Endothelial cell of umbilical vein (primary cell): ENCODE data around the gene PLCG2. TPM values are rescaled to one million over a fixed set of nuclear protein-coding genes. Genes with fewer than 3 reads are reported as not detected.

ENCODE experiments used
- BruUV-seq: library from RNA; stranded (reverse); fragments of 400-500 nt; replicated peaks from 2 replicates; lab custom pipeline; 2021; lab: Mats Ljungman, UMichigan
- CTCF ChIA-PET: fragments of 300-600, 350-600 bp; sonication (Branson Sonifier 250); formaldehyde crosslinking; loops from one replicate; lab custom pipeline; 2021; ENCODE audit warnings: antibody characterized with exemption, inconsistent platforms; lab: Charles Lee
- POLR2A ChIA-PET: fragments of 300-600, 350-600 bp; sonication (Branson Sonifier 250); formaldehyde crosslinking; loops from one replicate; lab custom pipeline; 2021; ENCODE audit warnings: antibody characterized with exemption, inconsistent platforms; lab: Charles Lee
- DNase-seq: peaks from one replicate; pipeline ENCODE4 v3.0.0-alpha.2; 2011; ENCODE audit warnings: low read depth, low spot score
- FAIRE-seq: peaks from 2 replicates; lab custom pipeline; 2011; peaks lifted over from hg19 to GRCh38; lab: Jason Lieb, UNC
- H2AFZ ChIP-seq: 2 replicates; pipeline ENCODE4 v1.6.0; 2012; ENCODE audit warnings: low read depth, low read length, control low read depth, inconsistent platforms
- H3K27ac ChIP-seq: 2 replicates; pipeline ENCODE4 v1.5.1; 2011; ENCODE audit warnings: low read depth, mild to moderate bottlenecking, control low read depth, low read length, moderate library complexity; ENCODE audit not compliant: insufficient read depth
- H3K27me3 ChIP-seq, 2 experiments: 2 replicates each; pipeline versions ENCODE4 v1.6.0 to v1.6.1; 2011; ENCODE audit warnings: low read length in 2 of 2, mixed read lengths in 1 of 2; ENCODE audit not compliant: control insufficient read depth in 2 of 2, insufficient read depth in 2 of 2
- H3K36me3 ChIP-seq, 2 experiments: 2 replicates in 1 of 2; 3 replicates in 1 of 2; pipeline ENCODE4 v1.5.1; 2011; ENCODE audit warnings: low read length in 2 of 2, mild to moderate bottlenecking in 1 of 2, moderate library complexity in 1 of 2; ENCODE audit not compliant: control insufficient read depth in 2 of 2, insufficient read depth in 2 of 2; ENCODE audit errors: extremely low read depth in 1 of 2
- H3K4me1 ChIP-seq: 3 replicates; pipeline ENCODE4 v1.5.1; 2011; ENCODE audit warnings: mild to moderate bottlenecking, low read length; ENCODE audit not compliant: control insufficient read depth, insufficient read depth; ENCODE audit errors: extremely low read depth
- H3K4me2 ChIP-seq: 2 replicates; pipeline ENCODE4 v1.6.1; 2011; ENCODE audit warnings: low read length, control low read depth, mixed read lengths; ENCODE audit not compliant: insufficient read depth
- H3K4me3 ChIP-seq, 3 experiments: fragments of 200-600 bp in 1 of 3; sonication (generic), shearing (Covaris generic) in 1 of 3; replicated peaks in 1 of 3; 2 replicates each; pipeline ENCODE4 v1.5.1; 2011 to 2016; ENCODE audit warnings: control low read depth in 3 of 3, low read length in 3 of 3, mild to moderate bottlenecking in 2 of 3, inconsistent platforms in 1 of 3, low read depth in 1 of 3, moderate library complexity in 1 of 3; ENCODE audit not compliant: insufficient read depth in 1 of 3
- H3K79me2 ChIP-seq: 2 replicates; pipeline ENCODE4 v1.6.0; 2012; ENCODE audit warnings: low read length, inconsistent platforms; ENCODE audit not compliant: control insufficient read depth, insufficient read depth
- H3K9ac ChIP-seq: replicated peaks from 2 replicates; pipeline ENCODE3; 2011; ENCODE audit warnings: low read length, control low read depth; ENCODE audit not compliant: insufficient read depth; ENCODE audit errors: extremely low read depth
- H3K9me1 ChIP-seq: replicated peaks from 3 replicates; pipeline ENCODE4 v1.6.0; 2011; ENCODE audit warnings: mild to moderate bottlenecking, low read length; ENCODE audit not compliant: control insufficient read depth, insufficient read depth; ENCODE audit errors: extremely low read depth
- H3K9me3 ChIP-seq: replicated peaks from 2 replicates; pipeline ENCODE4 v1.5.1; 2012; ENCODE audit warnings: low read length, inconsistent platforms; ENCODE audit not compliant: control insufficient read depth, insufficient read depth
- H4K20me1 ChIP-seq: replicated peaks from 2 replicates; pipeline ENCODE3; 2011; ENCODE audit warnings: mild to moderate bottlenecking, low read length; ENCODE audit not compliant: control insufficient read depth, insufficient read depth; ENCODE audit errors: extremely low read depth
- FOS ChIP-seq: IDR thresholded peaks from 2 replicates; pipeline ENCODE4 v1.6.1; 2011; ENCODE audit warnings: mild to moderate bottlenecking, low read length, moderate library complexity, borderline replicate concordance; ENCODE audit not compliant: insufficient read depth
- dilution Hi-C: fragments of 300-500 bp; cut with MboI; formaldehyde crosslinking; loops from one replicate; pipeline ENCODE4 v1.15.0; 2019; ENCODE audit warnings: low sequenced_read_pairs; ENCODE audit not compliant: extremely low pct_ligation_motif_present
- intact Hi-C: fragments of 100-400 bp; cut with micrococcal nuclease; formaldehyde crosslinking; loops from one replicate; pipeline ENCODE4 v1.10.0; 2022
- polyA plus RNA-seq, 4 experiments: library from polyadenylated mRNA; depleted of rRNA in 3 of 4; stranded (reverse) in 3 of 4; unstranded in 1 of 4; fragments of >200 nt; gene quantifications; 2 replicates each; pipeline versions ENCODE4 v1.2.1 to v1.2.3, GENCODE V29; 2011 to 2012; ENCODE audit warnings: missing spikeins in 1 of 4
- total RNA-seq: library from RNA; stranded (reverse); gene quantifications from 2 replicates; pipeline ENCODE4 v1.2.3, GENCODE V29; 2021
- TF ChIP-seq, protein P1 (sequence below), 2 donors: IDR thresholded peaks; 1 replicate in 1 of 2; 2 replicates in 1 of 2; pipeline ENCODE4 v1.5.1; 2011; ENCODE audit warnings: low read length in 2 of 2, mild to moderate bottlenecking in 2 of 2, moderate library complexity in 2 of 2, control low read depth in 1 of 2, inconsistent platforms in 1 of 2, low read depth in 1 of 2; ENCODE audit not compliant: insufficient read depth in 1 of 2; ENCODE audit errors: extremely low read depth in 1 of 2
- TF ChIP-seq, protein P2 (sequence below): IDR thresholded peaks from 2 replicates; pipeline ENCODE4 v1.6.1; 2011; ENCODE audit not compliant: insufficient read depth, insufficient read length

The PLCG2 gene
- total and polyA plus RNA-seq, 2 donors (not counting 3 experiments of a cell fraction or from before 2014, with no cell fraction given) = 10.8 to 13.6 TPM

DNA sequence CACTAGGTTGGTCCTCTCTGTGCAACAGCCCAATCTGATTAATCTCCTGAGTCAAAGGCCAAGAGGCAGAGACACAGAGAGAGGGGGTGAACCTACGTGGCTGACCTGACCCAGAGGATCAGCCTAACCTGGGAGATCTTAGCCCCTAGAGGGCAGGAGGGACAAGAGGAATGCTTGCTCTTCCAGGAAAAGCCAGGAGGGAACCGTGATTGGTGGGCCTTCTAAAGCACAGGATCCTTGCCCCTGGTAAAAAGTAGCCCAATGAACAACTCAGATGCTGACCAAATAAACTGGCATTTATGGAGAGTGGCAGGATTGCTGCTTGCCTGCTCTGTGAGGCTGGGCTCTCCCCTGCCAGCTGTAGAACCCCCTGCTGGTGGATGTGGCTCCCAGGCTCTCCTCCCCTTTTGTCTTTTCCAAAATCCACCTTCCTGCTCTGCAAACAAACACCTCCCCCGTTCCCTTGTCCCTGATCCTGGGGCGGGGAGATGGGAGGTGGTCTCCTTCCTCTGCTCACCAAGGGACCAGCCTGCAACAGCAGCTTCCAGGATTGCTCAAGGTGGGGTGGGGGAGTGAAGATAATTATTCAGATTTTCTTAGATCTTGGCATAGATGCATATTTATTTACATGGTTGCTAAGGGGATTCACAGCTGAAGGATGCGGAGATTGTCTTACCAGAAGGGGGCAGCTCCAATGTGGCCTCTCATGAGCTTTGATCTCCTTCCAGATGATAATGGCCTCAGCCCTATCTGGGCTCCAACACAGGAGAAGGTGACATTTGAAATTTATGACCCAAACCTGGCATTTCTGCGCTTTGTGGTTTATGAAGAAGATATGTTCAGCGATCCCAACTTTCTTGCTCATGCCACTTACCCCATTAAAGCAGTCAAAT, 160.3 kb downstream of the PLCG2 start:
- no TSS peak for BruUV-seq
- CTCF ChIA-PET = interaction anchor here (0.5 to 8.5 kb wide), 13 partner anchors 12 to 405 kb away, joined by 3 to 171 read pairs (median 7); partner anchors contain the start of gene MPHOSPH6
- FAIRE-seq (no peak), DNase-seq (peak; percentile 12)
- intact Hi-C loops (loop anchor here (1.0 to 10.0 kb wide), 3 partner anchors 49 to 515 kb away; no protein-coding TSS in a partner anchor), dilution Hi-C loops (no loop called here)
- H4K20me1 ChIP-seq = no peaks in the 10 kb centered on the region
- H3K4me1 ChIP-seq = no peaks in the 10 kb centered on the region
- no peaks in the 10 kb centered on the region for H3K79me2 ChIP-seq
- POLR2A ChIA-PET = no interaction called here
- H3K9ac ChIP-seq = no peak overlapping the region
- TF ChIP-seq, protein P1, sequence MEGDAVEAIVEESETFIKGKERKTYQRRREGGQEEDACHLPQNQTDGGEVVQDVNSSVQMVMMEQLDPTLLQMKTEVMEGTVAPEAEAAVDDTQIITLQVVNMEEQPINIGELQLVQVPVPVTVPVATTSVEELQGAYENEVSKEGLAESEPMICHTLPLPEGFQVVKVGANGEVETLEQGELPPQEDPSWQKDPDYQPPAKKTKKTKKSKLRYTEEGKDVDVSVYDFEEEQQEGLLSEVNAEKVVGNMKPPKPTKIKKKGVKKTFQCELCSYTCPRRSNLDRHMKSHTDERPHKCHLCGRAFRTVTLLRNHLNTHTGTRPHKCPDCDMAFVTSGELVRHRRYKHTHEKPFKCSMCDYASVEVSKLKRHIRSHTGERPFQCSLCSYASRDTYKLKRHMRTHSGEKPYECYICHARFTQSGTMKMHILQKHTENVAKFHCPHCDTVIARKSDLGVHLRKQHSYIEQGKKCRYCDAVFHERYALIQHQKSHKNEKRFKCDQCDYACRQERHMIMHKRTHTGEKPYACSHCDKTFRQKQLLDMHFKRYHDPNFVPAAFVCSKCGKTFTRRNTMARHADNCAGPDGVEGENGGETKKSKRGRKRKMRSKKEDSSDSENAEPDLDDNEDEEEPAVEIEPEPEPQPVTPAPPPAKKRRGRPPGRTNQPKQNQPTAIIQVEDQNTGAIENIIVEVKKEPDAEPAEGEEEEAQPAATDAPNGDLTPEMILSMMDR (IDR thresholded peaks at IDR 0.05; ENCODE audit: extremely low read depth in 1 of 2, insufficient read depth in 1 of 2, low read depth in 1 of 2, low read length in 2 of 2) = peak; percentile 5 to 19
- TF ChIP-seq FOS = no peak
- TF ChIP-seq, protein P2, sequence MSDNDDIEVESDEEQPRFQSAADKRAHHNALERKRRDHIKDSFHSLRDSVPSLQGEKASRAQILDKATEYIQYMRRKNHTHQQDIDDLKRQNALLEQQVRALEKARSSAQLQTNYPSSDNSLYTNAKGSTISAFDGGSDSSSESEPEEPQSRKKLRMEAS = no peak
- H3K27me3 ChIP-seq = no peaks in the 10 kb centered on the region
- no peaks in the 10 kb centered on the region for H3K36me3 ChIP-seq
- no peaks in the 10 kb centered on the region for H3K9me1 ChIP-seq
- H3K9me3 ChIP-seq = no peaks in the 10 kb centered on the region
- H3K27ac ChIP-seq = no peak overlapping the region
- no peak overlapping the region for H3K4me3 ChIP-seq
- H2AFZ ChIP-seq = no peak overlapping the region
- H3K4me2 ChIP-seq = no peak overlapping the region
